A549 (cell line): ENCODE data around the gene XRCC1. TPM values are rescaled to one million over a fixed set of nuclear protein-coding genes. Genes with fewer than 3 reads are reported as not detected.

Experiments
- ATAC-seq, 2 experiments: fragments of 200-7000 bp in 1 of 2; fragments of >200 bp in 1 of 2; cut with Nextera tagmentation in 1 of 2; cut with Tn5 transposase in 1 of 2; 3 replicates each; pipeline versions ENCODE4 v1.8.0 to v1.9.1; 2018 to 2020; ENCODE audit warnings: mild to moderate bottlenecking in 1 of 2, moderate library complexity in 1 of 2
- CTCF ChIA-PET: fragments of 300-600 bp; sonication (Branson Sonifier 250); formaldehyde crosslinking; extraction: SDS; loops from one replicate; lab custom pipeline; 2021; ENCODE audit warnings: antibody characterized with exemption, inconsistent platforms; lab: Yijun Ruan, JAX
- POLR2A ChIA-PET: fragments of 350-600 bp; formaldehyde crosslinking; extraction: SDS; loops from one replicate; lab custom pipeline; 2021; ENCODE audit warnings: antibody characterized with exemption, inconsistent platforms; lab: Yijun Ruan, JAX
- DNase-seq, 2 experiments: peaks; one replicate each; pipeline versions ENCODE4 v3.0.0 to v3.0.0-alpha.2; 2011 to 2016; ENCODE audit warnings: low read depth in 1 of 2, low spot score in 1 of 2
- FAIRE-seq: peaks from 2 replicates; lab custom pipeline; 2011; peaks lifted over from hg19 to GRCh38; lab: Jason Lieb, UNC
- H3K27ac ChIP-seq, 2 experiments: fragments of >200 bp; sonication (Bioruptor Twin); formaldehyde crosslinking; 3 replicates each; pipeline ENCODE4 v1.5.1; 2016 to 2017
- H3K4me1 ChIP-seq: fragments of >200 bp; sonication (Bioruptor Twin); formaldehyde crosslinking; 3 replicates; pipeline ENCODE4 v1.6.1; 2016
- H3K4me2 ChIP-seq: fragments of >200 bp; sonication (Bioruptor Twin); formaldehyde crosslinking; 3 replicates; pipeline ENCODE4 v1.6.1; 2016
- H3K4me3 ChIP-seq: fragments of >200 bp; sonication (Bioruptor Twin); formaldehyde crosslinking; 3 replicates; pipeline ENCODE4 v1.5.1; 2016
- H3K9me3 ChIP-seq: fragments of >200 bp; sonication (Bioruptor Twin); formaldehyde crosslinking; 3 replicates; pipeline ENCODE4 v1.6.1; 2016
- BCL3 ChIP-seq: fragments of >200 bp; sonication (Bioruptor Twin); formaldehyde crosslinking; IDR thresholded peaks from 3 replicates; pipeline ENCODE4 v1.6.1; 2016
- CEBPB ChIP-seq, 2 experiments: fragments of >200 bp in 1 of 2; sonication (Bioruptor Twin) in 1 of 2; formaldehyde crosslinking in 1 of 2; IDR thresholded peaks; 2 replicates each; pipeline ENCODE4 v1.6.1; 2012 to 2016
- CHD2 ChIP-seq: fragments of 150-350 bp; IDR thresholded peaks from 2 replicates; pipeline ENCODE4 v1.6.1; 2014; ENCODE audit warnings: low read length; ENCODE audit not compliant: partially characterized antibody
- EHF ChIP-seq: fragments of 250-450 bp; sonication (Bioruptor Pico); IDR thresholded peaks from 2 replicates; pipeline ENCODE4 v1.5.0; 2020; ENCODE audit warnings: mild to moderate bottlenecking
- EHMT2 ChIP-seq: fragments of 200-600 bp; sonication (generic); IDR thresholded peaks from 2 replicates; pipeline ENCODE4 v1.6.1; 2016; ENCODE audit warnings: antibody characterized with exemption, low read depth, mild to moderate bottlenecking, moderate library complexity
- ELK1 ChIP-seq: fragments of 150-350 bp; IDR thresholded peaks from 2 replicates; pipeline ENCODE4 v1.6.1; 2014; ENCODE audit warnings: low read depth, mild to moderate bottlenecking, low read length
- EP300 ChIP-seq, 2 experiments: fragments of >200 bp; sonication (Bioruptor Twin); formaldehyde crosslinking; IDR thresholded peaks; 2 replicates in 1 of 2; 3 replicates in 1 of 2; pipeline ENCODE4 v1.6.1; 2016 to 2017
- FOSB ChIP-seq: fragments of 250-450 bp; sonication (Bioruptor Pico); IDR thresholded peaks from 2 replicates; pipeline ENCODE4 v1.5.0; 2020; ENCODE audit warnings: mild to moderate bottlenecking, moderate library complexity
- GATA3 ChIP-seq: IDR thresholded peaks from 2 replicates; pipeline ENCODE4 v1.6.1; 2012; ENCODE audit warnings: borderline replicate concordance
- JUNB ChIP-seq: fragments of >200 bp; sonication (Bioruptor Twin); formaldehyde crosslinking; IDR thresholded peaks from 2 replicates; pipeline ENCODE4 v1.6.1; 2016
- MAFK ChIP-seq: fragments of 450-650 bp; IDR thresholded peaks from 2 replicates; pipeline ENCODE4 v1.6.1; 2014; ENCODE audit not compliant: partially characterized antibody
- MYC ChIP-seq: IDR thresholded peaks from 2 replicates; pipeline ENCODE4 v1.6.1; 2012; ENCODE audit warnings: mild to moderate bottlenecking, inconsistent platforms, low read length, improper control_type of control experiment, borderline replicate concordance
- NFE2L2 ChIP-seq: fragments of 150-350 bp; conservative IDR thresholded peaks from 2 replicates; pipeline ENCODE4 v1.6.1; 2014; ENCODE audit warnings: low read length
- NR3C1 ChIP-seq: fragments of >200 bp; sonication (Bioruptor Twin); formaldehyde crosslinking; IDR thresholded peaks from 3 replicates; pipeline ENCODE4 v1.6.1; 2017
- POLR2A ChIP-seq: IDR thresholded peaks from 2 replicates; pipeline ENCODE4 v1.6.1; 2012; ENCODE audit warnings: mild to moderate bottlenecking, low read length
- RAD21 ChIP-seq, 2 experiments: fragments of >200 bp in 1 of 2; sonication (Bioruptor Twin) in 1 of 2; formaldehyde crosslinking in 1 of 2; IDR thresholded peaks in 1 of 2; conservative IDR thresholded peaks in 1 of 2; 2 replicates in 1 of 2; 3 replicates in 1 of 2; pipeline ENCODE4 v1.6.1; 2012 to 2018; ENCODE audit warnings: inconsistent platforms in 1 of 2
- RARB ChIP-seq: fragments of 250-450 bp; sonication (Bioruptor Pico); IDR thresholded peaks from 2 replicates; pipeline ENCODE4 v1.8.0; 2021; ENCODE audit warnings: mild to moderate bottlenecking, moderate library complexity
- RCOR1 ChIP-seq: fragments of 150-350 bp; IDR thresholded peaks from 2 replicates; pipeline ENCODE4 v1.6.1; 2014; ENCODE audit warnings: antibody characterized with exemption, low read length, low read depth
- RFX5 ChIP-seq: fragments of 450-650 bp; IDR thresholded peaks from 2 replicates; pipeline ENCODE4 v1.7.1; 2014; ENCODE audit warnings: antibody characterized with exemption, mild to moderate bottlenecking, moderate library complexity
- SMC3 ChIP-seq: fragments of >200 bp; sonication (Bioruptor Twin); formaldehyde crosslinking; IDR thresholded peaks from 3 replicates; pipeline ENCODE4 v1.6.1; 2018; ENCODE audit warnings: inconsistent platforms
- SREBF2 ChIP-seq: fragments of 450-650 bp; IDR thresholded peaks from 2 replicates; pipeline ENCODE4 v1.6.1; 2014; ENCODE audit warnings: mild to moderate bottlenecking, moderate library complexity
- TFCP2L1 ChIP-seq: fragments of 250-450 bp; sonication (Bioruptor Pico); IDR thresholded peaks from 2 replicates; pipeline ENCODE4 v1.5.0; 2021; ENCODE audit warnings: mild to moderate bottlenecking
- ZC3H11A ChIP-seq: fragments of 450-650 bp; IDR thresholded peaks from 2 replicates; pipeline ENCODE4 v1.6.1; 2014; ENCODE audit warnings: antibody characterized with exemption, mild to moderate bottlenecking
- ZNF302 ChIP-seq: fragments of 250-450 bp; sonication (Bioruptor Pico); IDR thresholded peaks from 2 replicates; pipeline ENCODE4 v1.9.0; 2021; ENCODE audit warnings: inconsistent platforms, mild to moderate bottlenecking, moderate library complexity
- WGBS: methylation state at CpG from one replicate; pipeline ENCODE4 v1.1.6; 2017; ENCODE audit errors: missing lambda C conversion rate; 5-methylcytosine and 5-hydroxymethylcytosine counted together
- polyA plus RNA-seq, 4 experiments: library from polyadenylated mRNA; depleted of rRNA in 3 of 4; stranded (reverse); fragments of >200 nt; fragmentation: RNase III in 1 of 4; extraction: RNeasy Plus Mini Kit Qiagen cat#74134 plus additional on column Dnase treatment in 1 of 4; gene quantifications; 2 replicates in 3 of 4; 3 replicates in 1 of 4; pipeline ENCODE4 v1.2.3, GENCODE V29; 2011 to 2017
- TF ChIP-seq, protein P1 (sequence below): IDR thresholded peaks from 2 replicates; pipeline ENCODE4 v1.6.1; 2012
- TF ChIP-seq, protein P2 (sequence below): fragments of 450-650 bp; IDR thresholded peaks from 2 replicates; pipeline ENCODE4 v1.6.1; 2014; ENCODE audit warnings: antibody characterized with exemption
- TF ChIP-seq, protein P3 (sequence below): IDR thresholded peaks from 2 replicates; pipeline ENCODE4 v1.6.1; 2012; ENCODE audit warnings: low read depth, borderline replicate concordance
- TF ChIP-seq, protein P4 (sequence below): fragments of >200 bp; sonication (Bioruptor Twin); formaldehyde crosslinking; IDR thresholded peaks from 3 replicates; pipeline ENCODE4 v1.5.1; 2016

XRCC1 gene
- polyA plus RNA-seq, 2 of the 4 experiments (the other 2 are of a cell fraction) = 32.0 to 55.1 TPM

DNA sequence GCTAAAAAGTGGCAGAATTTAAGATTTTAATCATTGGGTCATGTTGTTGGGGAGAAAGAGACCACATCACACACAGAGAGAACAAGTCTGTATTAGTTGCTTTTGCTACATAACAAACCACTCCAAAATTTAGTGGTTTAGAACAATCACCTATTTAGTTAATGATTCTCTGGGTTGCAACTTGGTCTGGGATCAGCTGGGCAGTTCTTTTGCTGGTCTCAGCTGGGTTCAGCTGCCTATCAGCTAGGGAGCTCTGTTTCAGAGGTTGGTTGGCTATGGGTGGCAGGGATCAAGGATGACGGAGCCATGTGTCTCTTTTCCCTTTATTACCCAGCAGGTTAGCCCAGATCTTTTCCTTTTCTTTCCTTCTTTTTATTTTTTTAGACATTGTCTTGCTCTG is 9.2 kb upstream of the XRCC1 start:
- FAIRE-seq (no peak), ATAC-seq (no peak), DNase-seq (no peak)
- H3K4me3 ChIP-seq = no peak overlapping the region
- no peak overlapping the region for H3K4me2 ChIP-seq
- 100% methylated on average over 1 of the region's 1 CpG for WGBS
- no peak overlapping the region for H3K27ac ChIP-seq
- ChIA-PET POLR2A (interaction anchor here (0.9 to 1.0 kb wide), 2 partner anchors 9 to 10 kb away, joined by 3 read pairs; partner anchors contain the start of genes PINLYP and XRCC1), CTCF (interaction anchor here (0.6 to 3.0 kb wide), 3 partner anchors 10 to 176 kb away, joined by 3 to 15 read pairs (median 7); no protein-coding TSS in a partner anchor)
- H3K9me3 ChIP-seq = no peaks in the 10 kb centered on the region
- no peaks in the 10 kb centered on the region for H3K4me1 ChIP-seq
- no peak for TF ChIP-seq ZC3H11A
- no peak for TF ChIP-seq MYC
- TF ChIP-seq, protein P1, sequence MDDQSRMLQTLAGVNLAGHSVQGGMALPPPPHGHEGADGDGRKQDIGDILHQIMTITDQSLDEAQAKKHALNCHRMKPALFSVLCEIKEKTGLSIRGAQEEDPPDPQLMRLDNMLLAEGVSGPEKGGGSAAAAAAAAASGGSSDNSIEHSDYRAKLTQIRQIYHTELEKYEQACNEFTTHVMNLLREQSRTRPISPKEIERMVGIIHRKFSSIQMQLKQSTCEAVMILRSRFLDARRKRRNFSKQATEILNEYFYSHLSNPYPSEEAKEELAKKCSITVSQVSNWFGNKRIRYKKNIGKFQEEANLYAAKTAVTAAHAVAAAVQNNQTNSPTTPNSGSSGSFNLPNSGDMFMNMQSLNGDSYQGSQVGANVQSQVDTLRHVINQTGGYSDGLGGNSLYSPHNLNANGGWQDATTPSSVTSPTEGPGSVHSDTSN = no peak
- no peak for TF ChIP-seq EHF (CRISPR knock-in tag)
- no peak for TF ChIP-seq POLR2A
- TF ChIP-seq ZNF302 (CRISPR knock-in tag) = no peak
- no peak for TF ChIP-seq CHD2
- TF ChIP-seq JUNB = no peak
- TF ChIP-seq RARB (CRISPR knock-in tag) = no peak

GRCh38 chr19:43582495-43582894 is 7.2 kb upstream of the XRCC1 start:
- Histone ChIP-seq H3K4me1 (no peaks in the 10 kb centered on the region), H3K9me3 (no peaks in the 10 kb centered on the region), H3K4me2 (no peak overlapping the region), H3K27ac (no peak overlapping the region), H3K4me3 (no peak overlapping the region)
- FAIRE-seq (no peak), DNase-seq (no peak), ATAC-seq (no peak)
- TF ChIP-seq GATA3 (no peak), MAFK (no peak), CHD2 (no peak), FOSB (no peak), BCL3 (no peak), NFE2L2 (no peak), SREBF2 (no peak), JUNB (no peak), SMC3 (no peak), TFCP2L1 (CRISPR knock-in tag) (no peak)
- TF ChIP-seq, protein P2, sequence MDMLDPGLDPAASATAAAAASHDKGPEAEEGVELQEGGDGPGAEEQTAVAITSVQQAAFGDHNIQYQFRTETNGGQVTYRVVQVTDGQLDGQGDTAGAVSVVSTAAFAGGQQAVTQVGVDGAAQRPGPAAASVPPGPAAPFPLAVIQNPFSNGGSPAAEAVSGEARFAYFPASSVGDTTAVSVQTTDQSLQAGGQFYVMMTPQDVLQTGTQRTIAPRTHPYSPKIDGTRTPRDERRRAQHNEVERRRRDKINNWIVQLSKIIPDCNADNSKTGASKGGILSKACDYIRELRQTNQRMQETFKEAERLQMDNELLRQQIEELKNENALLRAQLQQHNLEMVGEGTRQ = no peak
- ChIA-PET CTCF (interaction anchor here (1.1 to 3.0 kb wide), 3 partner anchors 12 to 136 kb away, joined by 5 to 15 read pairs (median 7); no protein-coding TSS in a partner anchor), POLR2A (no interaction called here)
- 52% methylated on average over 2 of the region's 2 CpGs for WGBS

- Histone ChIP-seq H3K4me3 (no peak overlapping the region), H3K4me2 (no peak overlapping the region), H3K27ac (no peak overlapping the region), H3K9me3 (no peaks in the 10 kb centered on the region), H3K4me1 (no peaks in the 10 kb centered on the region)
- ATAC-seq (no peak; a peak in 1 of 6 replicates), DNase-seq (no peak), FAIRE-seq (no peak)
- 50% methylated on average over 7 of the region's 7 CpGs for WGBS
- ChIA-PET CTCF (interaction anchor here (1.2 kb wide), 1 partner anchor 13 kb away, joined by 4 read pairs; no protein-coding TSS in a partner anchor), POLR2A (no interaction called here)
- TF ChIP-seq, protein P1 = no peak
- TF ChIP-seq RCOR1 = no peak
- TF ChIP-seq, protein P3, sequence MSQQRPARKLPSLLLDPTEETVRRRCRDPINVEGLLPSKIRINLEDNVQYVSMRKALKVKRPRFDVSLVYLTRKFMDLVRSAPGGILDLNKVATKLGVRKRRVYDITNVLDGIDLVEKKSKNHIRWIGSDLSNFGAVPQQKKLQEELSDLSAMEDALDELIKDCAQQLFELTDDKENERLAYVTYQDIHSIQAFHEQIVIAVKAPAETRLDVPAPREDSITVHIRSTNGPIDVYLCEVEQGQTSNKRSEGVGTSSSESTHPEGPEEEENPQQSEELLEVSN = no peak
- TF ChIP-seq EHMT2 = no peak
- TF ChIP-seq EP300 (IDR thresholded peaks at IDR 0.05) = no peak
- TF ChIP-seq NR3C1 = no peak
- no peak for TF ChIP-seq ELK1
- no peak for TF ChIP-seq RAD21 (conservative IDR thresholded peaks at IDR 0.05 in 1 of 2, IDR thresholded peaks at IDR 0.05 in 1 of 2)
- TF ChIP-seq RFX5 = no peak
- TF ChIP-seq, protein P4, sequence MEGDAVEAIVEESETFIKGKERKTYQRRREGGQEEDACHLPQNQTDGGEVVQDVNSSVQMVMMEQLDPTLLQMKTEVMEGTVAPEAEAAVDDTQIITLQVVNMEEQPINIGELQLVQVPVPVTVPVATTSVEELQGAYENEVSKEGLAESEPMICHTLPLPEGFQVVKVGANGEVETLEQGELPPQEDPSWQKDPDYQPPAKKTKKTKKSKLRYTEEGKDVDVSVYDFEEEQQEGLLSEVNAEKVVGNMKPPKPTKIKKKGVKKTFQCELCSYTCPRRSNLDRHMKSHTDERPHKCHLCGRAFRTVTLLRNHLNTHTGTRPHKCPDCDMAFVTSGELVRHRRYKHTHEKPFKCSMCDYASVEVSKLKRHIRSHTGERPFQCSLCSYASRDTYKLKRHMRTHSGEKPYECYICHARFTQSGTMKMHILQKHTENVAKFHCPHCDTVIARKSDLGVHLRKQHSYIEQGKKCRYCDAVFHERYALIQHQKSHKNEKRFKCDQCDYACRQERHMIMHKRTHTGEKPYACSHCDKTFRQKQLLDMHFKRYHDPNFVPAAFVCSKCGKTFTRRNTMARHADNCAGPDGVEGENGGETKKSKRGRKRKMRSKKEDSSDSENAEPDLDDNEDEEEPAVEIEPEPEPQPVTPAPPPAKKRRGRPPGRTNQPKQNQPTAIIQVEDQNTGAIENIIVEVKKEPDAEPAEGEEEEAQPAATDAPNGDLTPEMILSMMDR = no peak
- TF ChIP-seq CEBPB (IDR thresholded peaks at IDR 0.05) = no peak
Observed at GRCh38 chr19:43581467-43581866, 6.1 kb upstream of the XRCC1 start.
